ENCODE measurements around the gene GGNBP2.

Gene GGNBP2

DNA sequence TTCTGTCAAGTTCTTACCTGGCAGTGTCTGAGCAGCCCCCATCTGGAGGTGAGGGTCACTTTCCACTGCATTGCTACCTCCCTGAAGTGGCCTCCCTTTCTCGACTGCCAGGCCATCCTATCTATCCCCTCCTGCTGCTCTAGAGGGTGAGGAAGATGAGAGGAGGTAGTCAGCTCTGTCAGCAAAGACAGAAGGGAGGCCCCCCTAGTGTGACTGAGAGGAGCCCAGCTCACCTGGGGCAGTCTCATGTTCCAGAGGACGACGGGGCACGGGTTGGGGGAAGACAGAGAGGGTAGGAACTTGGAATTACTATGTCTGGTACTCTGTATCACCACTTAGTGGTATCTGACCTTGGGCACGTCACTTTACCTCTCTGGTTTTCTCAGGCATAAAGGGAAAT lies 32.1 kb upstream of the GGNBP2 start:
- H3K4me3 ChIP-seq (ENCODE audit: low read depth, low read length): no peak overlapping the region

DNA sequence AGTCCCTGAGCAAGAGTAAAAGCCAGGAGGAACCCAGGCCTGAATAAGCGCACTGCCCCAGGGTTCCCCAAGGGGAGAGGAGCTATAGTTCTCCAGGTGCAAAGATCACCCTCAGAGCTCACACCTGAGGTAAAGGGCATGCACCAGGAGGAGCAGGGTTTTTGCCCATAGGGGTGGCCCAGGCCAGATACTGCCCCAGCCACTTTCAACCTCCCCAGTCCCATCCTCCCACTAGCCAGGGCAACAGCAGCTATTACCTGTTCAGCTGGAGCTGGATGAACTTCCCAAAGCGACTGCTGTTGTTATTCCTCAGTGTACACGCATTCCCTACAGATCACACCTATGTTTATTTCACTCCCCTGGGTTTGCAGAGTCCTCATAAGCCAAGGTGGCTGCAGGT lies 29.9 kb upstream of the GGNBP2 start:
- no peak overlapping the region for H3K4me3 ChIP-seq (ENCODE audit: low read depth, low read length)

DNA sequence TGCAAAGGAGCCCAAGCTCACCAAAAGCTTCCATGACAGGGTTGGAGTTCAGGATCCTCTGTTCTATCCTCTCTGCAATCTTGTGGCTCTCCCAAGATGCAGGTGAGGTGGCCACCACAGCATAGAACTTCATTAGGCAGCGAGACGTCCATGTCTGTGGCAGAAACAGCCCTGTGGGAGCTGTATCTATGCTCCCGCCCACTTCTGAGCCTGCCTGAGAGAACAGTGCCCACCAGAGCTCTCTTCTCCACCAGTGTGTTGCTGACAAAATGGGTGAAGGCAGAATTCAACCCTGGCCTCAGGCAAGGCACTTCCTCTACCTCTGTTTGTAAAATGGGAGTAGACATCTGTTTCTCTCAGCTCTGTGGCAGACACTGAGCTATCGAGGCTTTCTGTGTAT lies 28.9 kb upstream of the GGNBP2 start:
- no peak overlapping the region for H3K4me3 ChIP-seq (ENCODE audit: low read depth, low read length)

DNA sequence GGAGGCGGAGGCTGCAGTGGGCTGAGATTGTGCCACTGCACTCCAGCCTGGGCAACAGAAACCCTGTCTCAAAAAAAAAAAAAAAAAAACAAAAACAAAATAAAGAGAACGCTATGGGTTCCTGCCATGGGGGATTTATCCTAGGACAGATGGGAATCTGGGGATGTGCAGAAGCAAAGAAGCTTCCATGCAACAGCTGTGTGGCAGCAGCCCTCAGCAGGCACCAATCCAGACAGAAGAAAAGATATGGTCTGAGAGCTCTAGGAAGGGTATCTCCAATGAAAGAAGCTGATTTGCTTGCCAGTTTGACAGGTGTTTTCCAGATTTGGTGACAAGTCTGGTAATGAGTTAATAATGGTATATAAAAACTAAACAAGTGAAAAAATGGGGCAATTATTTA lies 21.6 kb upstream of the GGNBP2 start:
- no peak overlapping the region for H3K4me3 ChIP-seq (ENCODE audit: low read depth, low read length)

DNA sequence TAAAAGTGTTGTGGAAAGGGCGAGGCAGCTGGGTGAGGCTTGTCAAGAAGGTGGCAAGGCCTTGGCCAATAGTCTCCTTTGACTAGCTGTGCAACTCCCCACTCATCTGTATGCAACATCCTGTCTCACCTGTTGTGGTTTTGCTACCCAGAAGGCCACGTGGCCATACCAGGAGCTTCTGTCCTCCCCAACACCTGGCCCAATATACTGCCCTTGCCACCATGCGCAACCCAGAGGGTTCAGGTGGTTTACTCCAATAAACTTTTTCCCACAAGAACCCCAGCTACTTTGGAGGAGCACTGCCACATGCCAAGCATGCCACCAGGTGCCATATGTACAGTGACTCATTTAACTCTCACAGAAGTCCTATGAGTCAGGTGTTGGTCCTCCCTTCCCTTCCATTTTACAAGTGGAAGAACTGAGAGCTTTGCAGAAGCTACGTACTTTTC lies 20.3 kb upstream of the GGNBP2 start:
- no peak overlapping the region for H3K4me3 ChIP-seq (ENCODE audit: low read depth, low read length)

GRCh38 chr17:36525113-36525512 lies 19.6 kb upstream of the GGNBP2 start:
- H3K4me3 ChIP-seq (ENCODE audit: low read depth, low read length): no peak overlapping the region

- H3K4me3 ChIP-seq (ENCODE audit: low read depth, low read length): no peak overlapping the region
Measured at GRCh38 chr17:36525888-36526287, 18.8 kb upstream of the GGNBP2 start.

- H3K4me3 ChIP-seq (ENCODE audit: low read depth, low read length): no peak overlapping the region
Measured at GRCh38 chr17:36527621-36528250, 17.0 kb upstream of the GGNBP2 start.

GRCh38 chr17:36529121-36529520 lies 15.6 kb upstream of the GGNBP2 start:
- no peak overlapping the region for H3K4me3 ChIP-seq (ENCODE audit: low read depth, low read length)

- H3K4me3 ChIP-seq (ENCODE audit: low read depth, low read length): no peak overlapping the region
Measured at GRCh38 chr17:36532435-36532975, 12.2 kb upstream of the GGNBP2 start.

GRCh38 chr17:36533935-36534839 lies 10.5 kb upstream of the GGNBP2 start:
- H3K4me3 ChIP-seq (ENCODE audit: low read depth, low read length): peak overlapping the region; percentile 93

DNA sequence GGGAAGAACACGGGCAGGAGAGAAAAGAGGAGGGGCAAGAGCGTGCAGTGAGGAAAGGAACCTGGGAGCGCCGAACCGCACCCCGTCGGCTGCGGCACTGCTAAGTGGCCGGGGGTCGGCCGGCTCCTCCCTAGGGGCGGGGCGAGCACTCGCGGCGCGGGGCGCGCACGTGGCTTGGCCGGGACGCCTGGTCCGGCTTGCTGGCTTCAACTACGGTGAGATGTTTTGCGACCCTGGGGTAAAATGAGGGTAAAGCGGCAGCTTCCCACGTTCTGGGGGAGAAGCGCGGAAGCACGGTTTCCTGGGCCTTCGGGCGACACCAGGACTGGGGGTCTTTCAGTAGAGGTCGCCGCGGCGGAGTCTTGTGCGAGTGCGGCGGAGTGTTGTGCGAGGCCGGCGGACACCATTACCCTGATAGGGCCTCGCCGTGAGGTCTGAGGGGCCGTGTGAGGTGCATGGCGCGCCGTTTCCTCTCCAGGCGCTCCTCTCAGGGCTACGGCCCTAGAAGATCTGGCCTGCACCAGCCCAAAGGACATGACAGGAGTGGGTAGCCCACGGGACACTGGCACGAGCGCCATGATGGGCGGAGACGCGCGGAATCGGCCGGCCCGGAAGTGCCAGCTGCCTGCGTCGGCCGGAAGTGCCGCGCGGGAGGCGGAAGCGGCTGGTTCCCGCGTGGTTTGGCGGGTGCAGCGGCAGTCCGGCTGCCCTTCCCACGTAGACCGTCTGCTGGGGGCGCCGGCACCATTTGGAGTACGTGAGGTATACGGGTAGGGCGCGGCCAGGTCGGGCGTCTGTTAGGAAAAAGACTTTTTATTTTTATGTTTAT lies 9.7 kb upstream of the GGNBP2 start, which contains the start of the genes MYO19 and PIGW:
Gene MYO19 (minus strand): TSS at position 29 of the 829 bp plus-strand sequence. CDS start 2,330 bp downstream, outside the sequence.
Gene PIGW (plus strand): TSS at position 148 of the 829 bp plus-strand sequence. CDS start 2,115 bp downstream, outside the sequence.
- H3K4me3 ChIP-seq (ENCODE audit: low read depth, low read length): peak within 1 kb of the TSS; percentile 93

DNA sequence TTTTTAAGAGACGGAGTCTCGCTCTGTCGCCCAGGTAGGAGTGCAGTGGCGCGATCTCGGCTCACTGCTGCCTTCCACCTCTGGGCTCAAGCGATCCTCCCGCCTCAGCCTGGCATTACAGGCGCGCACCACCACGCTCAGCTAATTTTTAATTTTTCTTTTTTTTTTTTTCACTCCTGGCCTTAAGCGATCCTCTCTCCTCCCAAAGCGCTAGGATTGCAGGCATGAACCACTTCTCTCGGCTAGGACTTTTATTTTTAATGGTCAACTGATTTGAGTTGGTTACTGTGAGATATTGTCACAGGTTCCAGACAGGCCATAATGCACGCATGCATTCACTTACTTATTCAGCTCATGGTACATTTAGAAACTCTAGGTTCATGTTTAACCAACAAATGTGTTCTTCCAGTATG lies 9.0 kb upstream of the GGNBP2 start:
- peak overlapping the region; percentile 93 for H3K4me3 ChIP-seq (ENCODE audit: low read depth, low read length)

DNA sequence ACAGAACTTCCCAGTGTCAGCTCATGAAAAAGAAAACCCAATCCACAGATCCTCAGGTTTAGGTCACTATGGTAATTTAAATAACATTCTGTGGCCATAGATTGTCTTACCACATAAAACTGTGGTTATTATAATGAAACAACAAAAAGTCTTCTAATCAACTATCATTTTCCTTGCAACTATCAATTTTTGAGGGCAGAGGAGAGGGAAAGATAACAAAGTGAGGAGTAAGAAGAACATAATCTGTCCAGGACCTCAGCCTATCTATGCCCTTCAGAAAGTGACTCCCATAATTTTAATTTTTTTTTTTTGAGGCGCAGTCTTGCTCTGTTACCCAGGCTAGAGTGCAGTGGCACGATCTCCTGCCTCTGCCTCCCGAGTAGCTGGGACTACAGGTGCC lies 4.0 kb upstream of the GGNBP2 start:
- no peak overlapping the region for H3K4me3 ChIP-seq (ENCODE audit: low read depth, low read length)

- no peak overlapping the region for H3K4me3 ChIP-seq (ENCODE audit: low read depth, low read length)
Measured at GRCh38 chr17:36542755-36543154, 2.0 kb upstream of the GGNBP2 start.

- peak overlapping the region; percentile 85 for H3K4me3 ChIP-seq (ENCODE audit: low read depth, low read length)
Measured at GRCh38 chr17:36544044-36544306, 744 bp upstream of the GGNBP2 start.

DNA sequence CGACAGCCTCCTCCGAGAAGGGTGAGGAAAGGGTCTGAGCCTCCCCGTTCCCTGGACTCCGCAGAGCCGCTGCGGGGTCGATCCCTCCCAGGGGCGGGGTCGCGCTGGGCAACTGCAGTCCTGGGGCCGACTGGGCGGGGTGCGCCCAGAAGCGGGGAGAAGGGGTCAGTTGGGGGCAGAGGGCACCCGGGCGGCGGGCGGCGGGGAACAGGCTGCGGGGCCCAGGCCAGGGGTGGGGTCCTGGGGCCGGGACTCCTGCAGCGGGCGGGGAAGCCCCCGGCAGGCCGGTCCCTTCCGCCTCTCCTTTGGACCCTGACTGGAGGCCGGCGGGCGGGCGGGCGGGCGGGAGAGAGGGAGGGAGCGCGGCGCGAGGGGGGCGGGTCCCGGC lies 352 bp downstream of the GGNBP2 start:
- H3K4me3 ChIP-seq (ENCODE audit: low read depth, low read length): peak overlapping the region; percentile 85

GRCh38 chr17:36545465-36546417 lies 1.0 kb downstream of the GGNBP2 start:
- peak overlapping the region; percentile 68 for H3K4me3 ChIP-seq (ENCODE audit: low read depth, low read length)

DNA sequence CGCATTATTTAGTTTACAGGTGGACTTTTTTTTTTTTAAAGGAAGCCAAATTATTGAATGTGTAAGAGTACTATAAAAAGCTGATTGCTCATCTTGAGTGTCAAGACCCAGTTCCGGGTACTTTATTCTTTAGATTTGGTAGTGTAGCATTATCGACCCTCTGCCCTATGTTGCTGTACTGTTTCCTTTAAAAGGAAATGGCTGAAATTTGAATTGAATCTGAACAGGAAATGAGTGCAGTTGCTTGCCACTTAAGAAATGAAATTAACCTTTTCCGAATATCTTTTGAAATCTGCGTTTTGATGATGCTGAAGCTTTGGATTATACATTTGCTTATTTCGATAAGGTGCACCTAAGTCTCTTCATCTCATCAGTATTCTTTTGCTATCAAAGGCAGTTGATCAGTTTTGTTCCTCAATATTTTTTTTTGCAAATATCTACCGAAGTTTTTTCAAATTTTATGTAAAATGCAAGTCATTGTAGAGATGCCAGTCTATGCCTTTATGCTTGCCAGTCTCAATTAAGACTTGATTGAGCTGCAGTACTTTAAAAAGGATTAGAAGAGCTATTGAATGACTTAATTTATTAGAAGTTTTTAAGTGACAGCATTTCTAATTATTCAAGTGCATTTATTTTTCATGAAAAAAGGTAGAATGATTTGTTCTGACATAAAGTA lies 1.8 kb downstream of the GGNBP2 start:
- H3K4me3 ChIP-seq (ENCODE audit: low read depth, low read length): peak overlapping the region; percentile 68

Measured in iPS-11a (cell line).